HG03520 (cell line): Measurements from ENCODE around the gene SLC9A4.

Experiments used
- ATAC-seq: cut with Tn5 transposase; IDR thresholded peaks from one replicate; pipeline ENCODE4 v1.9.1; 2021; ENCODE audit warnings: mild to moderate bottlenecking, moderate library complexity; ENCODE audit not compliant: unreplicated experiment

The SLC9A4 gene

GRCh38 chr2:102492006-102492405 is 19.0 kb downstream of the SLC9A4 start:
- no peak for ATAC-seq

DNA sequence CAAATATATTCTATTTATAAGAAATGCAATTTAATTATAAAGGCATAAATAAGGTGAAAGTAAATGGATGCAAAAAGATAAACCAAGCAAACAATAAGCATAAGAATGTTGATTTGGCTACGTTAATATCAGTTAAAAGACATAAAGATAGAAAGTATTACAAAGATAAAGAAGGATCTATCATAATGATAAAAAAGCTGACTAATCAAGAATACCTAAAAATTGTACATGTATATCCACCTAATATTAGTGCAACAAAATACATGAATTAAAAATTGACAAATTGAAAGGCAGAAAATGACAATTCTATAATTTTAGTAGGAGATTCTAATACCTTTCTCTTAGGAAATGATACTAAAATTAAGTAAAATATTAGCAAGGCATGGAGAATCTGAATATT is 21.5 kb downstream of the SLC9A4 start:
- ATAC-seq, result no peak

GRCh38 chr2:102498414-102498813 is 25.4 kb downstream of the SLC9A4 start:
- no peak for ATAC-seq

GRCh38 chr2:102499558-102499957 is 26.5 kb downstream of the SLC9A4 start:
- no peak for ATAC-seq

DNA sequence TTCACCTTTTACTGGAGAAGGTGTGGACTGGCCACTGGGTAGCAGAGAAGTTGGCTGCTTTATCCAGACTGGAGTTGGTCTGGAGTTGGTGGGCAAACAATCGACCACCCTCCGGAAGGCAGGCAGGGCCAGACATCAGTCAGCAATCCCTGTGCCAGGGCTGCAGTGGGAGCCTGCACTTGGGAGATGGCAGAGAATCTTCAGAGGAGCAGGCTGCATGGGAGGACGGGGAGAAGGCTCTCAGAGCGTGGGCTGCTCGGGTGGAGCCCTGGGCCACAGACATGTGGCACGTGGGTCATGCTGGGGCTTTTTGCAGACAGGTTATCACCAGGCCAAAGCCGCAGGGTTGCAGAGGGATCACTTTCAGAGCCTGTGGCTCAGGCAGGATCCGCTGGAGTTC is 29.6 kb downstream of the SLC9A4 start:
- ATAC-seq, result no peak

DNA sequence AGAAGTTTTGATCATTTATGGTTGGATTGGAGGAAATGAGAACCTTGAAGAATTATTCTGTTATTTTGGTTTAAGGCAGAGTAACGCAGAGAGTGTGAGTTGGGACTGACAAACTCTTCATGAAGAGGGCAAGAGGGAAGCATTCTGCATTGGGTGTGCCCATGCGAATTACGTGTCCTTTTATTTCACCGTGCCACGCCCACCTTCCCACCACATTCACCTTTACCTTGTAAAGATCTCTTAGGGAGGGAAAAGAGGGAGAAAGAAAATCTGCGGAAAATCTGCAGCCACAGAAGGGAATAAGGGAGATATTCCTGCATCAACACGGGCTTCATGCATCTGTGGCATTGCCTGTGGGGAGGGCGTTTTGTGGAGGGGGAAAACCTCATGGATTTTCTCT is 31.8 kb downstream of the SLC9A4 start:
- no peak for ATAC-seq

- no peak for ATAC-seq
Measured at GRCh38 chr2:102505290-102505689, 32.3 kb downstream of the SLC9A4 start.

- ATAC-seq, result no peak
Measured at GRCh38 chr2:102506743-102507142, 33.7 kb downstream of the SLC9A4 start.

GRCh38 chr2:102508863-102509262 is 35.8 kb downstream of the SLC9A4 start:
- ATAC-seq, result no peak

DNA sequence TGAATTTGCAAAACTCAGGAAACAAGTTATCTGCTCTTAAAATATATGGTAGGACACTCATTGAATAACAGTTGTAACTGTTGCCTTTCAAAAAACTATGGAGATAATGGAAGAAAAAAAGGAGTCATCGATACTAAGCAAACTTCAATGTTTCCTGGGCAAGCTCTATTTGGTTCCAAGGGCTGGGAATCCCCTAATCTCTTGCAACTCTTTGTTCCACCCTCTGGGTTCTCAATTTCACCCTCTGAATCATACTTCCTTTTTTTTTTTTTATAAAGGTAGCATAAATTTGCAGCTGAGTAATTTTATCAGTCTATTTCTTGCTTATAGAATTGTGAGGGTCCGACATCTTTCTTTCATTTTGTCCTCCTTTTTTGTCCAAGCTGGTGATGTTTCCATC is 36.7 kb downstream of the SLC9A4 start:
- no peak for ATAC-seq

DNA sequence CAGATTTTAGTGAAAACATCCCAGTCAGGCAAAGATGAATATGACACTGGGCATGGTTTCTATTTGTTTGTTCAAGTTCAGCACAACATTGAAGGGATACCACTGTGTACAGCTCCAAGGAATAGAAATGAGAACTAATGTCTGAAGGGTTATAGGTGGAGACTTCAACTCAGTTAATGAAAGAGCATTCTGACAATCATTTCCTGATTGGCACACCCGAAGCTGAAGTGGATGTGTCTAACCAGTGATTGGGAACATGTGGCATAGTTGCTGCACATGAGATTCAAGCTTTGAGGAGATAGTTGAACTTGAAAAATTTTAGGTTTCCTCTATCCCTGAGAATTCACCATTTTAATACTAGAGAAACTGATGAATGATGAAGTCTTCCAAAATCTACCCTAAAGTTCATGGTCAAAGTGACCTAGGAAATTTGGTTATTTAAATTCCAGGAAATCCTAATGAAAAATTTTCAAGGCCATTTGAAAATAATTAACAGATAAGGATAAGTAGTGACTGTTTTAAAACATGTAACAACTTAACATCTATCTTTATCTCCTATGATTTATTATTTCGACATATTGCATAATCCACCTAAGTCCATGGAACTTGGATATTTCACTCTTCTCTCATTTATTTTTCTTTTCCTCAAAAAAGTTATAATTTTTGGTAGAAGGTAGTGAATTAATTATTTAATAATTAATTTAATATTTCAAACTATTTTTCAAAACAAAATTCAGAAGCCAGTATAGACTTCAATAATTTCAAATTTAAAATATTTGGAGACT is 38.0 kb downstream of the SLC9A4 start:
- ATAC-seq, result no peak

DNA sequence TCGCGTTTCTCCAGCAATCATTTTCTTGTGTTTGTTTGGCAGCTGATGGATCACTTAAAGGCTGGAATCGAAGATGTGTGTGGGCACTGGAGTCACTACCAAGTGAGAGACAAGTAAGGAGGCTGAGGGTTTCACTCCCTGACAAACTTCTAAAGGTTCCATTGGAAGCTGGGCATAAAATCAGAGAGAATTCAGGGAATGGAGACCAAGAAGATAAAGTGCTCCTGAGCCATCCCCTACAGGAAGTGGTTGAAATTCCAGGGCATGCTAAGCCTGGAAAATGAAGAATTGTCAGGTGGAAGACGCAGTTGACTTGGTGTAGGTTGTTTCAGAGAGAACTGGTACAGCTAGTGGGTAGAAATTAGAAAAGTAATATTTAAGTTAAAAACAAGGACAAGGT is 39.1 kb downstream of the SLC9A4 start:
- no peak for ATAC-seq

DNA sequence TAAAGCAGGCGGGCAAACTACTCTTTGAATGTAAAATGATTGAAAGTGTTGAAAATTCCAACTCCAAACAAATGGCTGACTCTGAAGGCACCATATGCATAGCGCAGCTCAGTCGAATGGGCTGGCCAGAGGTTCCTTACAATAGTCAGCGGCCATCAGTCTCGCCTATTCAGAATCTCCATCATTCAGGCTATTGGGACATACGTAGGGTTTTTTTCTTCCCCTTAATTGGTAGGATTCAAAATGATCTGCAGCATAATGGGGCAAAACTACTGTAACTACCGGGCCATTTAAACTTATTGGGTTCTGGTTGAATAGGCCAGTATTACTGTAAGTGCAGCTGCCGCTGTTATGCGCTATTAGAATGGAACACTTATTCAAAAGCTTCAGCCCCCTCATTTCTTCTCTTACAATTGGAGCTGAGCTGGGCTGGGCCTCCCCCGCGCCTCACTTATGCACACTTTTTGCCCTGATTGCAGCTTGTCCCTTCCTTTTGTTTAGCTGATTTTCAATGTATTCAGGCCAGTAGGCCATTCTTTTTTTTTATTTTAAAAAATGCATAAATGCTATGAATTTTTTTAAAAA is 40.4 kb downstream of the SLC9A4 start:
- no peak for ATAC-seq

DNA sequence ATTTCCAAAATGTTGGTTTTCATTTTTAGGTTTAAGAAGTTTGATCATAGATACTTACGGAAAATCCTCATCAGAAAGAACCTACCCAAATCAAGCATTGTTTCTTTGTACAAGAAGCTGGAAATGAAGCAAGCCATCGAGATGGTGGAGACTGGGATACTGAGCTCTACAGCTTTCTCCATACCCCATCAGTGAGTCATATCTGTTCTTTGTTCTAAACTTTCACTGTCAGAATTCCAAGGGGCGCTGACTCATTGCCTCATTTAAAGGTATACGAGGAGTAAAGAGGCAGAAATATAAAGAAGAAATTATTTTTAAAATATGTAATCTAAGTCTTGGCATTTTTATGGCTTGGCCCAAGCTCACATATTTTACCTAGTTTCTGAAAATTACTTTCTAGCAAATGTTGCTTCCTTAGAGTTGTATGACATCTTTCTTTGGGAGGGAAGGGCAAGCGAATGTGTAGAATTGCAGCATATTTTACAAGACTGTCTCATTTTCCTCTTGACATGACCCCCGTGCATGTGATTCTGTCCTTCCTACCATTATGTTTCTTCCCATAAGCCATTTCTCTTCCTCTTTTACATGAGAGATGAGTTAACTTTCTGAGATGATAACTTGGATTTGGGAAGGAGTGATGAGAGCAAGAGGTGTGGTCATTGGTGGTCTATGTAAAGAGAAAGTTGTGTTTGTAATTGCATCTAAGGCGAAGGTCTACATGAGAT is 41.2 kb downstream of the SLC9A4 start:
- ATAC-seq, result no peak

- ATAC-seq, result no peak
Measured at GRCh38 chr2:102515851-102516250, 42.8 kb downstream of the SLC9A4 start.

DNA sequence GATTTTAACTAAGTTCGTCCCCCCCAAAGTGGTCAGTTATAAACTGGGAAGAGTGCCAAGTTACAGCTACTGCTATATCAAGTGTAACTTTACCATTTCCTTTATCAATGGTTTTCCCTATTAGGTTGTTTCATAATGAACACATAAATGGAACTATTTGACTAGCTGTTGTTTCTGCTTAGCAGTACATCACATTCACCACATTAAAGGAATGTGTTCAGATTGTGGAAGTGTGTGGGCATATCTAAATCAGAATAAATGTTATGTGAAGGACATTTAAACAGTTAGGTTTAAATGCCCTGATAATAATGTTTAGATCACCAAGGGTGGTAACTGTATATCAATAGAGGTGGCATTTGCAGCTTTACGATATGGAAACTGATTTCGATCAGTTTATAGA is 45.1 kb downstream of the SLC9A4 start:
- no peak for ATAC-seq

DNA sequence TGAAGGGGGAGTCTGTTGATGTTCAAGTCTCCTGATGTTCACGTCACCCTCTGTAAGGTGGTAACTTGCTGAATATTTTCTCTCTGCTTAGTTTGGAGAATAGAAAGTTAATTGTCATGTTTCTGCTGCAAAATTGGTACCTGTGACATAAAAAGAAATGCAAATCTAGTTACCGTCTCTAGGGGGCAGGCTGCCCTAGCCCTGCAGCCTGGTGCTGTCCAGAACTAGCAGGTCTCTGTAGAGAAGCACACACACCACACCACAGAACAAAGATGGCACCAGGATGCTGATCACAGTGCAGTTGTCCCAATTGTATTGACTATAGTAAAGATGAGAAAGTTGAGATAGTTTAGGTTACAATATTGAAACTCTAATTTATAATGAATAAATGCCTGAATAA is 47.0 kb downstream of the SLC9A4 start:
- ATAC-seq, result peak; percentile 75

DNA sequence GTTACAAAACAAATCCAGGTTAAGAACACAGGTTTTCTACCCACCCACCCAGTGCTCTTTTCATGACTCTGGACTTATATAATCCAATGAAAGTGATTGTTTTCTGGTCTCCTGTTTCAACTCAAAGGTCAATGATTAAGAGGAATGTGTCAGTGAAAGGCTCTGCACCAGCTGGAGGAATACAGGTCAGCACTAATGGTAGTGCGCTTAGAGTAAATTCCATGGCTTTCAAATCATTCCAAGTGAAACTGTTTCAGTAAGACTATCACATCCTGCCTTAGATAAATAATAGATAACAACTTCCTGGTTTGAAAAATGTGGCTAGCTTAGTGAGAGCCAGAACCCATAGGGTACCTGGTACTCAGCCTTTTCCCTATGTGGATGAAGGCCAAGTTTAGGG is 47.8 kb downstream of the SLC9A4 start:
- no peak for ATAC-seq

DNA sequence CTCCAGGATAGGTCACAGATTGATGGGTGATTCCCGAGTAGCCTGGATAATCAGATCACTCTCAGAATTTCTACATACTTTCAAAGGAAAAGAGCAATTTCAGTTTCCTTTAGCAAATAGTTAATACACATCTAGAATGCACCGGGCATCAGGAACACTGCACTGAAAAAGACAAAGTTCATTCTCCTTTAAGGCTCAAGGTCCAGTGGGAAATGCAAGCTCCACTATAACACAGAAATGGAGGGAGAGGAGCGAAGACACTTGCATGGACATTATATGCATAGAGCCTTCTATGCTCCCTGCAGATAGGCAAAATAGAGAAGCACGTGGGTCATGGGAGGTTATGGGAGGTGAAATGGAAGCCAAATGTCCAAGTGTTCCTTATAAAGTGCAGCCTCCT is 49.1 kb downstream of the SLC9A4 start:
- no peak for ATAC-seq

DNA sequence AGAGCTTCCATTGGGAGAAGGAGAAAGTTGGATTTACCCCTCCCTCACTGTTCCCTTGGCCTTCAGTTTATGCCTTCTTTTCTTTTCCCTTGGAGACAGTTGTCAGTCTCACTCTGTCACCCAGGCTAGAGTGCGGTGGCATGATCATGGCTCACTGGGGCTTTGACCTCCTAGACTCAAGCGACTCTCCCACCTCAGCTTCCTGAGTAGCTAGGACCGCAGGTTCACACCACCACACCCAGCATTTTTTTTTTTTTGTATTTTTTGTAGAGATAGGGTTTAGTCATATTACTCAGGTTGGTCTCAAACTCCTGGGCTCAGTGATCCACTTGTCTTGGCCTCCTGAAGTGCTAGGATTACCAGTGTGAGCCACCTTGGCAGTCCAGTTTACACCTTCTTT is 49.9 kb downstream of the SLC9A4 start:
- ATAC-seq, result no peak

DNA sequence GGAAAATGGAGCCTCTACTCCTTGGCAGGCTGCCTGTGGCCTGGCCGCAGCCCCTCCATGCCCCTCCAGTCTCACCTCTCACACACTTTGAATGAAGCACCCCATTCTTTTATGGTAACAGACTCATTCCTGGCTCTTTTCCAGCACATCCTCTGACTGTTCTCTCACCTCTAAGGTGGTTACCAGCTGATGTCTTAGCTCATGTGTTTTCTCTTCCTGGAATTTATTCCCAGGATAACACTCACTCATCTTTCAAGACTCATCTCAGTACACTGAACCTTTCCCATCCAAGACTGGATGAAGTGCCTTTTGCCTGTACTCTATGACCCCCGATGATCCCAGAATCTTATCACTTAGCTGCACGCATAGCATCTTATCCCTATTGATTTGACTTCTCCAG is 50.6 kb downstream of the SLC9A4 start:
- no peak for ATAC-seq

DNA sequence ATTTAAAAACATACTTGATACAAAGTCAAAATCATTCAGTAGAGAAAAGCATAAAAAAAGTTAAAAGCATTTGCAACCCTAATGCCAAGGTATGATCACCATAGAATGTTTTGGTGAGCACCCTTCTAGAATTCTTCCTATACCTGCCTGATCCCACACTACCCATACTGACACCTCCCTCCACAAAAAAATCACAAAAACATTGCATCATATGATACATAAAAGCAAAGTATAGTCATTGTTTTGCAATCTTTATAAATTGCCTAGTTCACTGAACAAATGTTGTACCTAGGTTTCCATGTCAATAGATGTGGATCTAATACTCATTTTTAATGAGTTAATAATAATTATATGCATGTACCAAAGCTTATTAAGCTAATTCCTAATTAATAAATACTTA is 54.1 kb downstream of the SLC9A4 start:
- ATAC-seq, result no peak
